Suprapubic skin (tissue), 3 donors: ENCODE results near the gene MYO9B.

Experiments
- EP300 ChIP-seq: sonication (generic); formaldehyde crosslinking; IDR thresholded peaks from one replicate; pipeline ENCODE4 v1.6.1; 2017; ENCODE audit warnings: antibody characterized with exemption
- TF ChIP-seq, protein P1 (sequence below), 2 donors: fragments of 200-600 bp in 1 of 2; fragments of 450-650 bp in 1 of 2; sonication (generic) in 1 of 2; IDR thresholded peaks; one replicate each; pipeline ENCODE4 v1.5.1; 2016 to 2019; ENCODE audit warnings: antibody characterized with exemption in 2 of 2, mild to moderate bottlenecking in 1 of 2, moderate library complexity in 1 of 2

DNA sequence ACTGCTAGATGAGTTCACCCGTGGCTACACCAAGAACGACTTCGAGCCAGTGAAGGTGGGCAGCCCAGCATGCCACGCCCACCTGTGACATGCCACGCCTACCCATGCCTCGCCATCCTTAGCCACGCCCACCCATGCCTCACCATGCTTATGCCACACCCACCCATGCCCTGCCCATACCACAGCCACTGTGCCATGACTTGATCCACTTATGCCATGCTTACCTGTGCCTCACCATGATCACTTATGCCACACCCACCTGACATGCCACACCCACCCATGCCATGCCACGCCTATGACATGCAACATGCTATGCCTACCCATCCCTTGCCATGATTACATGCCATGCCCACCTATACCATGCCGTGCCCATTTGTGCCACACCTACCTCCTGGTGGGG is 126.7 kb downstream of the MYO9B start:
- TF ChIP-seq, protein P1, sequence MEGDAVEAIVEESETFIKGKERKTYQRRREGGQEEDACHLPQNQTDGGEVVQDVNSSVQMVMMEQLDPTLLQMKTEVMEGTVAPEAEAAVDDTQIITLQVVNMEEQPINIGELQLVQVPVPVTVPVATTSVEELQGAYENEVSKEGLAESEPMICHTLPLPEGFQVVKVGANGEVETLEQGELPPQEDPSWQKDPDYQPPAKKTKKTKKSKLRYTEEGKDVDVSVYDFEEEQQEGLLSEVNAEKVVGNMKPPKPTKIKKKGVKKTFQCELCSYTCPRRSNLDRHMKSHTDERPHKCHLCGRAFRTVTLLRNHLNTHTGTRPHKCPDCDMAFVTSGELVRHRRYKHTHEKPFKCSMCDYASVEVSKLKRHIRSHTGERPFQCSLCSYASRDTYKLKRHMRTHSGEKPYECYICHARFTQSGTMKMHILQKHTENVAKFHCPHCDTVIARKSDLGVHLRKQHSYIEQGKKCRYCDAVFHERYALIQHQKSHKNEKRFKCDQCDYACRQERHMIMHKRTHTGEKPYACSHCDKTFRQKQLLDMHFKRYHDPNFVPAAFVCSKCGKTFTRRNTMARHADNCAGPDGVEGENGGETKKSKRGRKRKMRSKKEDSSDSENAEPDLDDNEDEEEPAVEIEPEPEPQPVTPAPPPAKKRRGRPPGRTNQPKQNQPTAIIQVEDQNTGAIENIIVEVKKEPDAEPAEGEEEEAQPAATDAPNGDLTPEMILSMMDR (IDR thresholded peaks at IDR 0.05) = no peak
- TF ChIP-seq EP300 = no peak
